ENCODE data around the gene UMPS. TPM values are rescaled to one million over a fixed set of nuclear protein-coding genes. Genes with fewer than 3 reads are reported as not detected.

The UMPS gene
- polyA plus RNA-seq, 1 of the 3 experiments (the other 2 are of a cell fraction) = 25.1 TPM

DNA sequence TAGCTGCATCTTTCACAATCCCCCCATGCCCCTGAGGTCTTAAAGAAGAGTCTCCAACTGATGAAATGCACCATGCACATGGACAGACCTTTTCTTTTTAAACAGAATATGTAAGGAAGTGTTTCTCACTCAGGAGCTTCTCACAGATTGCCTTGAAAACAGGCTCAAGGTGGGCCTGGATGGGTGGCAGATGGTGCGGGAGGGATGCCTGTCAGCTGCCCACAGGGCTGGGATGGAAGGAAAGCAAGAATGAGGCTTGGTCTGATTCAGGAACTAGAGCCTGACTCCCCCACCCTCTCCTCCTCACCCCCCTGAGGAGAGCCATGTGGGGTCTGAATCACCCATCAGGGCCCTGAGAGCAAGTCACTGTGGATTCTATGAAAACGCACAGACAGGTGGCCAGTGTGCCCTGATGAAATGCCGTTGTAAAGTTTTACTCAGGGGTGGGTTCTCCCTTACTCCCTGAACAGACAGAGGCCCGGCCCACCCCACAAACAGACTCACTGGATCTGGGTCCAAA lies 67.2 kb downstream of the UMPS start:
- peaks cover 7% of the 10 kb centered on the region for H3F3A ChIP-seq (replicated peaks; ENCODE audit: insufficient read depth)
- TF ChIP-seq FOSL2 (IDR thresholded peaks at IDR 0.05; ENCODE audit: borderline replicate concordance, low read depth) = 0 out of 2 replicates have a peak, but pooled peaks have one; percentile 4
- no peak for TF ChIP-seq ZBTB33 (IDR thresholded peaks at IDR 0.05; ENCODE audit: borderline replicate concordance, low read depth)
- no peaks in the 10 kb centered on the region for H3K79me2 ChIP-seq (ENCODE audit: insufficient read depth)
- no peaks in the 10 kb centered on the region for H4K20me1 ChIP-seq (ENCODE audit: insufficient read depth)
- peaks cover 36 to 58% of the 10 kb centered on the region in 2 experiments for H3K36me3 ChIP-seq (replicated peaks in 1 of 2; ENCODE audit: control insufficient read depth in 1 of 2, insufficient read depth in 2 of 2, low read length in 1 of 2)
- no peak overlapping the region for H3K9ac ChIP-seq
- H2AFZ ChIP-seq (ENCODE audit: low read depth) = no peak overlapping the region
- no peak for DNase-seq
- H3K4me1 ChIP-seq (ENCODE audit: control insufficient read depth in 1 of 2, insufficient read depth in 2 of 2, low read depth in 1 of 2, low read length in 1 of 2) = peaks cover 15 to 48% of the 10 kb centered on the region in 2 experiments
- no peaks in the 10 kb centered on the region for H3K9me3 ChIP-seq
- no peaks in the 10 kb centered on the region for H3K27me3 ChIP-seq (ENCODE audit: insufficient read depth)
- 86% methylated on average over 4 of the region's 4 CpGs for WGBS (ENCODE audit: low lambda C conversion rate)
- ChIA-PET POLR2A (no interaction called here), CTCF (interaction anchor here (1.0 to 2.1 kb wide), 5 partner anchors 9 to 104 kb away, joined by 3 to 7 read pairs (median 3); no protein-coding TSS in a partner anchor)
- no peak overlapping the region for H3K4me3 ChIP-seq (ENCODE audit: low read depth in 2 of 2, low read length in 1 of 2)
- peak overlapping the region in 1 of 2 experiments; percentile 43; a peak in 1 of 4 replicates for H3K27ac ChIP-seq (ENCODE audit: low read depth in 2 of 2, low read length in 1 of 2)
- H3K9me2 ChIP-seq = no peaks in the 10 kb centered on the region
- H3K4me2 ChIP-seq = no peak overlapping the region

Small RNA genes lying within 50 kb of the gene (small RNA-seq; reads per million reads assigned to genes)
- gene MIR544B = 0 reads per million in 7 experiments

Other genes starting within 250 kb of the UMPS start
- 328 and 481 TPM in 2 replicates for gene ITGB5, start 156.9 kb downstream of the UMPS start, polyA plus RNA-seq (2012; rRNA removed)
- gene MUC13, start 204.3 kb downstream of the UMPS start, polyA plus RNA-seq (2012; rRNA removed) = not detected in 2 replicates